GM12892 (cell line): ENCODE data around the gene PIK3AP1.
"Not testable (repeated sequence)": the region's sequence is repeated elsewhere in the genome, so short reads cannot be mapped to it uniquely, and the experiment has no call there.

ENCODE experiments used
- POLR2A ChIP-seq: IDR thresholded peaks from 2 replicates; pipeline ENCODE4 v1.6.1; 2011; ENCODE audit warnings: low read depth, low read length, control low read depth
- POLR2AphosphoS5 ChIP-seq: IDR thresholded peaks from 2 replicates; pipeline ENCODE4 v1.6.1; 2011; ENCODE audit warnings: low read depth, low read length, control low read depth

GRCh38 chr10:96545558-96545957 lies 174.8 kb downstream of the PIK3AP1 start:
- TF ChIP-seq POLR2AphosphoS5, POLR2A: not testable (repeated sequence)
